AG04449 (cell line): ENCODE data around the gene MRPS27.

Source experiments
- CTCF ChIA-PET: fragments of 350-600 bp; formaldehyde crosslinking; extraction: SDS; loops from one replicate; lab custom pipeline; 2021; ENCODE audit warnings: antibody characterized with exemption; lab: Yijun Ruan, JAX
- POLR2A ChIA-PET: fragments of 400-600, 350-600 bp; formaldehyde crosslinking; extraction: SDS; loops from one replicate; lab custom pipeline; 2020; ENCODE audit warnings: antibody characterized with exemption, inconsistent platforms; lab: Yijun Ruan, JAX
- DNase-seq: peaks from one replicate; pipeline ENCODE4 v3.0.0-alpha.2; 2010; ENCODE audit warnings: low read depth, low spot score
- H3K4me3 ChIP-seq: 2 replicates; pipeline ENCODE4 v1.5.1; 2011; ENCODE audit warnings: low read depth, mild to moderate bottlenecking, control low read depth, low read length
- CTCF ChIP-seq: IDR thresholded peaks from one replicate; pipeline ENCODE4 v1.5.1; 2011; ENCODE audit warnings: mild to moderate bottlenecking, moderate library complexity, low read length, control low read depth, inconsistent platforms; ENCODE audit not compliant: insufficient read depth; ENCODE audit errors: missing control alignments

The MRPS27 gene

GRCh38 chr5:72356361-72356760, 36.3 kb upstream of the MRPS27 start:
- H3K4me3 ChIP-seq: no peak overlapping the region
- DNase-seq: no peak
- ChIA-PET POLR2A (no interaction called here), CTCF (interaction anchor here (0.7 to 2.2 kb wide), 17 partner anchors 10 to 486 kb away, joined by 3 to 29 read pairs (median 4); no protein-coding TSS in a partner anchor)
- no peak for TF ChIP-seq CTCF

- no peak for DNase-seq
- ChIA-PET CTCF (interaction anchor here (0.7 to 2.2 kb wide), 15 partner anchors 11 to 487 kb away, joined by 3 to 29 read pairs (median 4); no protein-coding TSS in a partner anchor), POLR2A (no interaction called here)
- peak; percentile 58 for TF ChIP-seq CTCF
- H3K4me3 ChIP-seq: no peak overlapping the region
These were observed 35.8 kb upstream of the MRPS27 start for GRCh38 chr5:72355706-72356299.

GRCh38 chr5:72353046-72353445, 33.0 kb upstream of the MRPS27 start:
- no peak overlapping the region for H3K4me3 ChIP-seq
- DNase-seq: no peak
- POLR2A ChIA-PET: no interaction called here
- TF ChIP-seq CTCF: no peak
- CTCF ChIA-PET: interaction anchor here (2.6 kb wide), 1 partner anchor 171 kb away, joined by 10 read pairs; no protein-coding TSS in a partner anchor

GRCh38 chr5:72352616-72353015, 32.6 kb upstream of the MRPS27 start:
- no peak for DNase-seq
- H3K4me3 ChIP-seq: no peak overlapping the region
- TF ChIP-seq CTCF: no peak
- ChIA-PET POLR2A (no interaction called here), CTCF (interaction anchor here (2.6 kb wide), 1 partner anchor 172 kb away, joined by 10 read pairs; no protein-coding TSS in a partner anchor)

GRCh38 chr5:72351376-72351775, 31.3 kb upstream of the MRPS27 start:
- ChIA-PET CTCF (no interaction called here), POLR2A (no interaction called here)
- TF ChIP-seq CTCF: no peak
- H3K4me3 ChIP-seq: no peak overlapping the region
- no peak for DNase-seq

- H3K4me3 ChIP-seq: no peak overlapping the region
- ChIA-PET CTCF (interaction anchor here (1.6 to 2.7 kb wide), 2 partner anchors 19 to 176 kb away, joined by 9 to 12 read pairs; no protein-coding TSS in a partner anchor), POLR2A (no interaction called here)
These were observed 27.8 kb upstream of the MRPS27 start for GRCh38 chr5:72347801-72348308.

More at GRCh38 chr5:72347801-72348308, 27.8 kb upstream of the MRPS27 start:
- TF ChIP-seq CTCF: no peak
- DNase-seq: peak; percentile 84
